IPS-11a (cell line): ENCODE measurements around the gene TEP1.

Experiments
- H3K4me3 ChIP-seq: one replicate; pipeline ENCODE4 v1.5.1; 2013; ENCODE audit warnings: low read depth, low read length, control low read depth

TEP1 gene

GRCh38 chr14:20434701-20435581, 21.6 kb upstream of the TEP1 start:
- H3K4me3 ChIP-seq: no peak overlapping the region

GRCh38 chr14:20429801-20430669, 16.7 kb upstream of the TEP1 start:
- no peak overlapping the region for H3K4me3 ChIP-seq

GRCh38 chr14:20428802-20429201, 15.5 kb upstream of the TEP1 start:
- H3K4me3 ChIP-seq: no peak overlapping the region

GRCh38 chr14:20428010-20428365, 14.7 kb upstream of the TEP1 start:
- no peak overlapping the region for H3K4me3 ChIP-seq

GRCh38 chr14:20427231-20428009, 14.1 kb upstream of the TEP1 start:
- H3K4me3 ChIP-seq: no peak overlapping the region

GRCh38 chr14:20424851-20425250, 11.6 kb upstream of the TEP1 start:
- no peak overlapping the region for H3K4me3 ChIP-seq

GRCh38 chr14:20422886-20423285, 9.6 kb upstream of the TEP1 start:
- H3K4me3 ChIP-seq: no peak overlapping the region

- no peak overlapping the region for H3K4me3 ChIP-seq
Measured at GRCh38 chr14:20421267-20421666, 8.0 kb upstream of the TEP1 start.

GRCh38 chr14:20419419-20419818, 6.1 kb upstream of the TEP1 start:
- H3K4me3 ChIP-seq: no peak overlapping the region

- no peak overlapping the region for H3K4me3 ChIP-seq
Measured at GRCh38 chr14:20418501-20418909, 5.2 kb upstream of the TEP1 start.

- H3K4me3 ChIP-seq: no peak overlapping the region
Measured at GRCh38 chr14:20417250-20418186, 4.2 kb upstream of the TEP1 start.

- no peak overlapping the region for H3K4me3 ChIP-seq
Measured at GRCh38 chr14:20416223-20416622, 2.9 kb upstream of the TEP1 start.

GRCh38 chr14:20415782-20416206, 2.5 kb upstream of the TEP1 start:
- no peak overlapping the region for H3K4me3 ChIP-seq

GRCh38 chr14:20413744-20414082, 412 bp upstream of the TEP1 start:
- H3K4me3 ChIP-seq: peak overlapping the region; percentile 81

- H3K4me3 ChIP-seq: peak overlapping the region; percentile 81
Measured at GRCh38 chr14:20412411-20412810, 890 bp downstream of the TEP1 start.

GRCh38 chr14:20409226-20409625, 4.1 kb downstream of the TEP1 start:
- H3K4me3 ChIP-seq: no peak overlapping the region

- no peak overlapping the region for H3K4me3 ChIP-seq
Measured at GRCh38 chr14:20403521-20403920, 9.8 kb downstream of the TEP1 start.

- no peak overlapping the region for H3K4me3 ChIP-seq
Measured at GRCh38 chr14:20400965-20401593, 12.2 kb downstream of the TEP1 start.

- H3K4me3 ChIP-seq: no peak overlapping the region
Measured at GRCh38 chr14:20400589-20400964, 12.7 kb downstream of the TEP1 start.

GRCh38 chr14:20397511-20397910, 15.8 kb downstream of the TEP1 start:
- H3K4me3 ChIP-seq: no peak overlapping the region
